K562 (cell line): Measurements from ENCODE around the gene CCDC77. TPM values are rescaled to one million over a fixed set of nuclear protein-coding genes. Genes with fewer than 3 reads are reported as not detected.

Experiments used
- ATAC-seq: fragments of 200-7000 bp; cut with Tn5 transposase; 3 replicates; pipeline ENCODE4 v1.9.1; 2020; ENCODE audit warnings: moderate library complexity
- BruUV-seq: library from RNA; stranded (reverse); fragments of 400-500 nt; replicated peaks from 2 replicates; lab custom pipeline; 2021; lab: Mats Ljungman, UMichigan
- CTCF ChIA-PET: fragments of 300-600 bp; formaldehyde crosslinking; extraction: SDS; loops from one replicate; lab custom pipeline; 2021; ENCODE audit warnings: low intra/inter-chr PET ratio; lab: Yijun Ruan, JAX
- POLR2A ChIA-PET: fragments of 300-600, 350-650 bp; sonication (Branson Sonifier 250); formaldehyde crosslinking; extraction: SDS; loops from one replicate; lab custom pipeline; 2021; ENCODE audit warnings: antibody characterized with exemption, inconsistent platforms; lab: Yijun Ruan, JAX
- DNase-seq, 4 experiments: peaks; one replicate each; pipeline versions ENCODE4 v3.0.0 to v3.0.0-alpha.2; 2011 to 2018; ENCODE audit warnings: low spot score in 3 of 4, mixed read lengths in 3 of 4; ENCODE audit errors: extremely low read depth in 1 of 4
- FAIRE-seq: peaks from 2 replicates; lab custom pipeline; 2011; peaks lifted over from hg19 to GRCh38; lab: Jason Lieb, UNC
- H2AFZ ChIP-seq: 2 replicates; pipeline ENCODE4 v1.6.0; 2011; ENCODE audit warnings: low read depth, low read length, control low read depth, inconsistent platforms
- H3K27ac ChIP-seq: fragments of 200-600 bp; 3 replicates; pipeline ENCODE4 v1.8.0; 2011; ENCODE audit warnings: low read depth, mild to moderate bottlenecking, control low read depth, inconsistent platforms, low read length, moderate library complexity, mixed read lengths; ENCODE audit errors: extremely low read depth
- H3K27me3 ChIP-seq, 2 experiments: fragments of 300-600 bp in 1 of 2; 2 replicates in 1 of 2; 3 replicates in 1 of 2; pipeline versions ENCODE4 v1.6.0 to v1.8.0; 2011; ENCODE audit warnings: inconsistent platforms in 2 of 2, low read length in 2 of 2, mild to moderate bottlenecking in 1 of 2, mixed read lengths in 1 of 2, moderate library complexity in 1 of 2; ENCODE audit not compliant: control insufficient read depth in 2 of 2, insufficient read depth in 2 of 2
- H3K36me3 ChIP-seq: fragments of 300-600 bp; 3 replicates; pipeline ENCODE4 v1.8.0; 2011; ENCODE audit warnings: mild to moderate bottlenecking, low read length, inconsistent platforms; ENCODE audit not compliant: control insufficient read depth, insufficient read depth
- H3K4me1 ChIP-seq, 2 experiments: fragments of 200-600 bp in 1 of 2; replicated peaks in 1 of 2; 2 replicates in 1 of 2; 3 replicates in 1 of 2; pipeline versions ENCODE4 v1.5.1 to v1.8.0; 2011; ENCODE audit warnings: inconsistent platforms in 2 of 2, low read length in 2 of 2, mild to moderate bottlenecking in 1 of 2, mixed read lengths in 1 of 2, moderate library complexity in 1 of 2; ENCODE audit not compliant: control insufficient read depth in 2 of 2, insufficient read depth in 2 of 2
- H3K4me2 ChIP-seq: 2 replicates; pipeline ENCODE4 v1.6.1; 2011; ENCODE audit warnings: low read length, control low read depth, inconsistent platforms, mixed read lengths; ENCODE audit not compliant: insufficient read depth
- H3K4me3 ChIP-seq: fragments of 200-600 bp; sonication (generic), shearing (Covaris generic); 2 replicates; pipeline ENCODE4 v1.5.1; 2016; ENCODE audit warnings: control low read depth, inconsistent platforms
- H3K79me2 ChIP-seq: fragments of 200-600 bp; 3 replicates; pipeline ENCODE4 v1.8.0; 2011; ENCODE audit warnings: low read length, inconsistent platforms; ENCODE audit not compliant: control insufficient read depth, insufficient read depth
- H3K9ac ChIP-seq, 2 experiments: 2 replicates each; pipeline versions ENCODE4 v1.6.0 to v1.6.1; 2011; ENCODE audit warnings: low read depth in 2 of 2, low read length in 2 of 2, control low read depth in 1 of 2, inconsistent platforms in 1 of 2, mild to moderate bottlenecking in 1 of 2, mixed read lengths in 1 of 2; ENCODE audit not compliant: insufficient read depth in 1 of 2
- H3K9me1 ChIP-seq: one replicate; pipeline ENCODE4 v1.6.0; 2011; ENCODE audit warnings: inconsistent platforms, mild to moderate bottlenecking, low read length, moderate library complexity; ENCODE audit not compliant: control insufficient read depth, insufficient read depth
- H3K9me3 ChIP-seq: replicated peaks from 2 replicates; pipeline ENCODE4 v1.5.1; 2011; ENCODE audit warnings: low read depth, low read length, inconsistent platforms; ENCODE audit not compliant: control insufficient read depth, insufficient read depth
- H4K20me1 ChIP-seq: replicated peaks from 2 replicates; pipeline ENCODE4 v1.6.1; 2011; ENCODE audit warnings: low read length, inconsistent platforms, mixed read lengths; ENCODE audit not compliant: control insufficient read depth, insufficient read depth
- CBFA2T3 ChIP-seq: fragments of 450-650 bp; IDR thresholded peaks from 2 replicates; pipeline ENCODE4 v1.6.1; 2017
- CHCHD3 ChIP-seq: fragments of 250-450 bp; sonication (Bioruptor Pico); IDR thresholded peaks from 2 replicates; pipeline ENCODE4 v2.1.2; 2022; ENCODE audit warnings: mild to moderate bottlenecking
- NR2C2 ChIP-seq, 2 experiments: fragments of 200-800 bp in 1 of 2; sonication (Bioruptor generic) in 1 of 2; sonication (generic) in 1 of 2; formaldehyde crosslinking in 1 of 2; IDR thresholded peaks; 2 replicates each; pipeline versions ENCODE4 v1.6.1 to v1.8.0; 2016 to 2022; ENCODE audit warnings: mild to moderate bottlenecking in 1 of 2, missing compliant biosample characterization in 1 of 2, missing genetic modification characterization in 1 of 2, missing genetic modification reagents in 1 of 2
- POU5F1 ChIP-seq: fragments of 150-350 bp; IDR thresholded peaks from 2 replicates; pipeline ENCODE4 v1.6.1; 2014; ENCODE audit warnings: borderline replicate concordance, low read length, low read depth, mild to moderate bottlenecking; ENCODE audit not compliant: partially characterized antibody
- SLC30A9 ChIP-seq: fragments of 250-450 bp; sonication (Bioruptor Pico); IDR thresholded peaks from 2 replicates; pipeline ENCODE4 v1.8.0; 2022; ENCODE audit warnings: mild to moderate bottlenecking, moderate library complexity
- ZFPM2 ChIP-seq: fragments of 250-450 bp; sonication (Bioruptor Pico); IDR thresholded peaks from 2 replicates; pipeline ENCODE4 v1.5.1; 2022; ENCODE audit warnings: mild to moderate bottlenecking
- WGBS: fragments of 100-300 bp; shearing (Covaris generic); methylation state at CpG from one replicate; pipeline ENCODE4 v1.1.6; 2016; ENCODE audit warnings: low coverage, mixed read lengths; ENCODE audit not compliant: insufficient coverage; ENCODE audit errors: missing lambda C conversion rate; 5-methylcytosine and 5-hydroxymethylcytosine counted together
- in situ Hi-C: fragments of 300-500 bp; cut with MboI; formaldehyde crosslinking; loops from 4 replicates; pipeline ENCODE4 v1.15.0; 2018; ENCODE audit warnings: inconsistent platforms, mixed read lengths
- intact Hi-C: fragments of 100-400 bp; cut with micrococcal nuclease; formaldehyde crosslinking; loops from 2 replicates; pipeline ENCODE4 v1.14.2; 2022
- polyA plus RNA-seq, 8 experiments: library from polyadenylated mRNA; depleted of rRNA in 4 of 8; stranded (reverse) in 5 of 8; unstranded in 3 of 8; fragments of >200 nt; fragmentation: Nextera tagmentation in 2 of 8; fragmentation: Illumina TruSeq in 1 of 8; extraction: Ambion mirVana in 2 of 8; extraction: Trizol in 1 of 8; gene quantifications; 2 replicates each; pipeline versions ENCODE4 v1.2.1 to v1.2.3, GENCODE V29; 2011 to 2014; ENCODE audit warnings: inconsistent platforms in 1 of 8, missing spikeins in 1 of 8
- total RNA-seq, 7 experiments: library from RNA; depleted of rRNA in 6 of 7; stranded (reverse); fragments of >200 nt in 6 of 7; fragmentation: Illumina TruSeq in 2 of 7; extraction: Trizol in 2 of 7; gene quantifications; 2 replicates each; pipeline versions ENCODE4 v1.2.1 to v1.2.3, GENCODE V29; 2011 to 2021; ENCODE audit warnings: low replicate concordance in 1 of 7

The CCDC77 gene
- total and polyA plus RNA-seq, 9 of the 15 experiments (the other 6 are each of a cell fraction or from before 2014, with no cell fraction given): 10.5 to 26.5 (median 17.8) TPM

DNA sequence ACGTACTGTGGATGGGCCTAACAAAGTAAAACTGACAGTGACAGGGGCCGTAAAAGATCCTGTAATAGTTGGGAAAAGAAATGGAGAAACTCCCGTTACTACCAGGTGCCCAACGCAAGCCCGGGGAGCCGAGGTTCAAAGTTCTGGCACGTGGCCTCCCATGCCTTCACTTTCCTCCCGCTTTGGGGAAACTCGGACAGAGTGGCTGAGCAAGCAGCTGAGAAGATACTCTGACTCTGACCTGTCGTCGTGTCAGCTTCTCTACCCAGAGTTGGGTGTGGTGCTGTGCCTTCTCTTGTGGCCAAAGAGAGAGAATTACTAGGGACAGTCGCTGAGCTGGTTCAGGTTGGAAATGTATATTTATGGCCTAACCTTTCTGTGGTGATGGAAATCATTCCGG lies 60.0 kb downstream of the CCDC77 start:
- DNase-seq (no peak), ATAC-seq (no peak), FAIRE-seq (no peak)
- intact Hi-C loops: no loop called here
- H3K27me3 ChIP-seq: peaks cover 16 to 47% of the 10 kb centered on the region in 2 experiments
- H3K4me3 ChIP-seq: no peak overlapping the region
- ChIA-PET POLR2A (no interaction called here), CTCF (no interaction called here)
- peaks cover 0 to 16% of the 10 kb centered on the region in 2 experiments; a peak in 2 of 5 replicates for H3K4me1 ChIP-seq
- no peaks in the 10 kb centered on the region for H3K79me2 ChIP-seq
- in situ Hi-C loops: no loop called here
- H3K4me2 ChIP-seq: no peak overlapping the region
- no peak overlapping the region for H3K27ac ChIP-seq
- WGBS: 8% methylated on average over 13 of the region's 13 CpGs
- peaks cover 4% of the 10 kb centered on the region; the same call in 1 of the 2 replicates for H4K20me1 ChIP-seq
- H3K9me1 ChIP-seq: no peaks in the 10 kb centered on the region
- BruUV-seq: no TSS peak
- no peaks in the 10 kb centered on the region for H3K9me3 ChIP-seq
- H3K9ac ChIP-seq: no peak overlapping the region
- H3K36me3 ChIP-seq: no peaks in the 10 kb centered on the region
- no peak overlapping the region for H2AFZ ChIP-seq
- TF ChIP-seq CHCHD3 (CRISPR knock-in tag) (no peak), CBFA2T3 (no peak), ZFPM2 (CRISPR knock-in tag) (no peak), SLC30A9 (CRISPR knock-in tag) (no peak), NR2C2 (CRISPR knock-in tag; IDR thresholded peaks at IDR 0.05) (no peak), NR2C2 (tag; IDR thresholded peaks at IDR 0.05) (no peak), POU5F1 (no peak)
